PC-3 (cell line): Measurements from ENCODE around the gene ARL14EP. TPM values are rescaled to one million over a fixed set of nuclear protein-coding genes. Genes with fewer than 3 reads are reported as not detected.

ENCODE experiments used
- ATAC-seq: fragments of 200-7000 bp; cut with Tn5 transposase; 2 replicates; pipeline ENCODE4 v1.9.1; 2020; ENCODE audit warnings: mild to moderate bottlenecking, moderate library complexity
- BruUV-seq: library from RNA; stranded (reverse); fragments of 400-500 nt; replicated peaks from 2 replicates; lab custom pipeline; 2021; lab: Mats Ljungman, UMichigan
- CTCF ChIA-PET: fragments of 300-600 bp; sonication (Branson Sonifier 250); formaldehyde crosslinking; loops from one replicate; lab custom pipeline; 2022; ENCODE audit warnings: antibody characterized with exemption; lab: Charles Lee
- POLR2A ChIA-PET: fragments of 300-600 bp; sonication (Branson Sonifier 250); formaldehyde crosslinking; loops from one replicate; lab custom pipeline; 2022; ENCODE audit warnings: antibody characterized with exemption; ENCODE audit not compliant: unreplicated experiment; lab: Charles Lee
- DNase-seq: peaks from one replicate; pipeline ENCODE4 v3.0.0-alpha.2; 2015
- H2AFZ ChIP-seq: fragments of 300-600 bp; sonication (generic); 2 replicates; pipeline ENCODE4 v1.6.0; 2016; ENCODE audit warnings: antibody characterized with exemption, low read length
- H3F3A ChIP-seq: fragments of 300-600 bp; sonication (generic); one replicate; pipeline ENCODE4 v1.6.0; 2017; ENCODE audit warnings: antibody characterized with exemption, low read length, control low read depth, mild to moderate bottlenecking; ENCODE audit not compliant: unreplicated experiment
- H3K27ac ChIP-seq: fragments of 300-600 bp; sonication (generic); 2 replicates; pipeline ENCODE4 v1.5.1; 2016; ENCODE audit warnings: mild to moderate bottlenecking, low read length
- H3K27me3 ChIP-seq: fragments of 300-600 bp; sonication (generic); 2 replicates; pipeline ENCODE4 v1.6.1; 2016; ENCODE audit warnings: low read length, mixed read lengths
- H3K36me3 ChIP-seq: fragments of 300-600 bp; sonication (generic); 2 replicates; pipeline ENCODE4 v1.6.1; 2016; ENCODE audit warnings: low read depth, mixed run types, low read length, mixed read lengths
- H3K4me1 ChIP-seq: fragments of 300-600 bp; sonication (generic); 2 replicates; pipeline ENCODE4 v1.5.1; 2016; ENCODE audit warnings: low read length; ENCODE audit not compliant: insufficient read depth
- H3K4me2 ChIP-seq: fragments of 300-600 bp; sonication (generic); 2 replicates; pipeline ENCODE4 v1.6.0; 2016; ENCODE audit warnings: low read length
- H3K4me3 ChIP-seq: fragments of 300-600 bp; sonication (generic); 2 replicates; pipeline ENCODE4 v1.5.1; 2016; ENCODE audit warnings: mild to moderate bottlenecking, low read length, mixed read lengths
- H3K79me2 ChIP-seq: fragments of 300-600 bp; sonication (generic); 2 replicates; pipeline ENCODE4 v1.6.1; 2017; ENCODE audit warnings: low read length, mixed read lengths
- H3K9ac ChIP-seq: fragments of 300-600 bp; sonication (generic); 2 replicates; pipeline ENCODE4 v1.6.0; 2016; ENCODE audit warnings: mild to moderate bottlenecking, low read length
- H3K9me2 ChIP-seq: fragments of 300-600 bp; sonication (generic); replicated peaks from 2 replicates; pipeline ENCODE4 v1.6.1; 2016; ENCODE audit warnings: mixed run types, low read length, mixed read lengths
- H3K9me3 ChIP-seq: fragments of 300-600 bp; sonication (generic); 2 replicates; pipeline ENCODE4 v1.6.1; 2016; ENCODE audit warnings: low read length, mixed read lengths
- H4K20me1 ChIP-seq: fragments of 300-600 bp; sonication (generic); 2 replicates; pipeline ENCODE4 v1.6.1; 2016; ENCODE audit warnings: low read length, mixed read lengths
- EZH2 ChIP-seq: fragments of 300-600 bp; sonication (generic); IDR thresholded peaks from one replicate; pipeline ENCODE4 v1.6.1; 2017; ENCODE audit warnings: antibody characterized with exemption, mild to moderate bottlenecking, low read length; ENCODE audit not compliant: unreplicated experiment
- EZH2phosphoT487 ChIP-seq: fragments of 300-600 bp; sonication (generic); IDR thresholded peaks from 2 replicates; pipeline ENCODE4 v1.6.1; 2018; ENCODE audit warnings: mild to moderate bottlenecking, antibody characterized with exemption, low read length, borderline replicate concordance
- intact Hi-C: fragments of 100-400 bp; cut with micrococcal nuclease; formaldehyde crosslinking; loops from 2 replicates; pipeline ENCODE4 v1.9.0; 2023
- total RNA-seq: library from RNA; depleted of rRNA; stranded (reverse); fragments of >200 nt; gene quantifications from 2 replicates; pipeline ENCODE4 v1.2.3, GENCODE V29; 2014
- TF ChIP-seq, protein P1 (sequence below): fragments of 300-600 bp; sonication (generic); conservative IDR thresholded peaks from 2 replicates; pipeline ENCODE4 v1.5.1; 2017; ENCODE audit warnings: antibody characterized with exemption, low read depth, mild to moderate bottlenecking, low read length

ARL14EP gene
- total RNA-seq, 1 experiment from 2014 or later, result 8.4 TPM

DNA sequence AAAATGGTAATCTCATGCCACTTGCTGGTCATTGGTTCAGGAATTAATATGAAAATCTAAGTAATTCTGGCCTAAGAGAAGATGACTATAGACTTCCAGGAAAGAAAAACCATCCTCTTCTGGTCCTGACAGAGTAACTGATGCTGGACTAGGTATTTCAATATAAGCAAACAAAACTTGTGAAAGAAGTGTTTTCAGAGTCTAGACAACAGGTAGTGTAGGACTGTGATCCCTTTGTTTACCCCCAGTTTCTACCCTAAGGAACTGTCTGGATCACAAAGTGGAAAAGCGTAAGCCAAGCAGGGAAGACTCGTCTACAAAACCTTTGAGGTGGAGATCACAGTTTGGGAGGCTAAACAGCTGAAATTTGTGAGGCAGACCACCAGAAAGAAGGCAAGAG is 30.4 kb upstream of the ARL14EP start:
- no peak overlapping the region for H2AFZ ChIP-seq
- no peaks in the 10 kb centered on the region for H3K9me3 ChIP-seq
- no peak overlapping the region for H3K4me3 ChIP-seq
- no peaks in the 10 kb centered on the region for H4K20me1 ChIP-seq
- intact Hi-C loops, result no loop called here
- no peaks in the 10 kb centered on the region for H3F3A ChIP-seq
- no peak overlapping the region for H3K27ac ChIP-seq
- no peaks in the 10 kb centered on the region for H3K4me1 ChIP-seq
- TF ChIP-seq EZH2, result no peak
- TF ChIP-seq, protein P1, sequence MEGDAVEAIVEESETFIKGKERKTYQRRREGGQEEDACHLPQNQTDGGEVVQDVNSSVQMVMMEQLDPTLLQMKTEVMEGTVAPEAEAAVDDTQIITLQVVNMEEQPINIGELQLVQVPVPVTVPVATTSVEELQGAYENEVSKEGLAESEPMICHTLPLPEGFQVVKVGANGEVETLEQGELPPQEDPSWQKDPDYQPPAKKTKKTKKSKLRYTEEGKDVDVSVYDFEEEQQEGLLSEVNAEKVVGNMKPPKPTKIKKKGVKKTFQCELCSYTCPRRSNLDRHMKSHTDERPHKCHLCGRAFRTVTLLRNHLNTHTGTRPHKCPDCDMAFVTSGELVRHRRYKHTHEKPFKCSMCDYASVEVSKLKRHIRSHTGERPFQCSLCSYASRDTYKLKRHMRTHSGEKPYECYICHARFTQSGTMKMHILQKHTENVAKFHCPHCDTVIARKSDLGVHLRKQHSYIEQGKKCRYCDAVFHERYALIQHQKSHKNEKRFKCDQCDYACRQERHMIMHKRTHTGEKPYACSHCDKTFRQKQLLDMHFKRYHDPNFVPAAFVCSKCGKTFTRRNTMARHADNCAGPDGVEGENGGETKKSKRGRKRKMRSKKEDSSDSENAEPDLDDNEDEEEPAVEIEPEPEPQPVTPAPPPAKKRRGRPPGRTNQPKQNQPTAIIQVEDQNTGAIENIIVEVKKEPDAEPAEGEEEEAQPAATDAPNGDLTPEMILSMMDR, result no peak
- no peak for TF ChIP-seq EZH2phosphoT487
- H3K36me3 ChIP-seq, result no peaks in the 10 kb centered on the region
- no TSS peak for BruUV-seq
- no peak for ATAC-seq
- ChIA-PET POLR2A (no interaction called here), CTCF (no interaction called here)
- no peak overlapping the region for H3K9ac ChIP-seq
- no peaks in the 10 kb centered on the region for H3K27me3 ChIP-seq
- no peak for DNase-seq
- H3K9me2 ChIP-seq, result no peaks in the 10 kb centered on the region
- H3K4me2 ChIP-seq, result no peak overlapping the region
- no peaks in the 10 kb centered on the region for H3K79me2 ChIP-seq

DNA sequence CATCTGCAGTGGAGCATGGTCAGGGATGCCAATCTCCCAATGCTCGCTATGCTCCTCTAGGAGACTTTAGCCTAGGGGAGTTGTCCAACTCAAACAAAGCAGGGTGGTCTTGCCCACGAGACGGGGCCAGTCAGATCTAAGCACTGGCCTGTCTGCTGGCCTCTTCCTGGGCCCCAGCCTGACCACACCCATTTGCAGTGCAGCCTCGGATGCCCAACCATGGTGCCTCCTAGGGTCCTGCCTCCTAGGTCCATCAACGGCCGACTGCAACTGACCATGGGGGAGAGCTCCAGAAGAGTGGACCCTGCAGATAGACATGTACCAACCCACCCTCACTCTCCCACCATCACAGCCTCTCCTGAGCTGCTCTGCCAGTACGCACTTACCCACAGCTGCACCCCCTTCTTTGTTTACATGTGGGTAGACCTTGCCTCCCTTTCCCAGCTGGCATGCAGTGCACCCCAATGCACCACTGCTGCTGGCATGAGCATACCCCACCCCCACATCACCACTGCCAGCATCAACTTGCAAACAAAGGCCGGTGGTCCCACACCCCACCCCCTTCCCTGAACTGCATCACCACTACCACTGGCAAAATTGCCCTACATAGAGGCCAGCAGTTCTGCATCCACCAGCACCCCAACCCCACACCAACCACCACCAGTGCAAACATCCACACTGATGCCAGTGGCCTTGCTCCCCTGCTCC is 27.6 kb upstream of the ARL14EP start:
- DNase-seq (no peak), ATAC-seq (no peak)
- POLR2A ChIA-PET, result no interaction called here
- no peak overlapping the region for H3K9ac ChIP-seq
- H3K36me3 ChIP-seq, result no peaks in the 10 kb centered on the region
- H3K79me2 ChIP-seq, result no peaks in the 10 kb centered on the region
- no peaks in the 10 kb centered on the region for H4K20me1 ChIP-seq
- H3K9me3 ChIP-seq, result no peaks in the 10 kb centered on the region
- no peak overlapping the region for H3K4me3 ChIP-seq
- no peaks in the 10 kb centered on the region for H3F3A ChIP-seq
- H3K27ac ChIP-seq, result no peak overlapping the region
- no peaks in the 10 kb centered on the region for H3K27me3 ChIP-seq
- H2AFZ ChIP-seq, result no peak overlapping the region
- no TSS peak for BruUV-seq
- no peak overlapping the region for H3K4me2 ChIP-seq
- intact Hi-C loops, result no loop called here
- H3K9me2 ChIP-seq, result no peaks in the 10 kb centered on the region
- H3K4me1 ChIP-seq, result no peaks in the 10 kb centered on the region
- CTCF ChIA-PET, result no interaction called here
- TF ChIP-seq EZH2 (no peak), EZH2phosphoT487 (no peak)
- TF ChIP-seq, protein P1, result no peak

DNA sequence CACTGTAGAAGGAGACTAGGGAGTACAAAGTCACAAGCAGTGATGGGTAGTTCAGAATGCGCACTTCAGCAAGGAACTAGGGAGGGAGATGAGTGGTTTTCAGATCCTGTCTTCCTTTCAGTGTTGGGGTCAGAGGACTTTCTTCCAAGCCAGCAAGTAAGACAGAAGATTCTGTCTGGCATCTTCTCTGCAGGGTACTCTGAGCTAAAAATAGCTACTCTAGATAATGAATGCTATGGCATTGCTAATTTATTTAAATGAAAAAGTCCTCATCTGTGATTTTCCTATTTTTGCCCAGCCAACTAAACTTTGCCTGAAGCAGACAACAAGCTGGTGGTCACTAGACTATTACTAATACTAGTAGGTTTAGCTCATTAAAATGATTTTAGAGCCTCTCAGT is 18.3 kb upstream of the ARL14EP start:
- H2AFZ ChIP-seq, result no peak overlapping the region
- H3K79me2 ChIP-seq, result no peaks in the 10 kb centered on the region
- no peaks in the 10 kb centered on the region for H3K9me2 ChIP-seq
- TF ChIP-seq EZH2phosphoT487, result no peak
- TF ChIP-seq, protein P1, result no peak
- TF ChIP-seq EZH2, result no peak
- no peaks in the 10 kb centered on the region for H3F3A ChIP-seq
- ChIA-PET CTCF (no interaction called here), POLR2A (no interaction called here)
- no peaks in the 10 kb centered on the region for H3K9me3 ChIP-seq
- no peaks in the 10 kb centered on the region for H3K4me1 ChIP-seq
- H3K27me3 ChIP-seq, result no peaks in the 10 kb centered on the region
- DNase-seq (no peak), ATAC-seq (no peak)
- no peaks in the 10 kb centered on the region for H3K36me3 ChIP-seq
- H4K20me1 ChIP-seq, result no peaks in the 10 kb centered on the region
- BruUV-seq, result no TSS peak
- intact Hi-C loops, result no loop called here
- no peak overlapping the region for H3K4me2 ChIP-seq
- no peak overlapping the region for H3K27ac ChIP-seq
- H3K4me3 ChIP-seq, result no peak overlapping the region
- no peak overlapping the region for H3K9ac ChIP-seq
